Neural progenitor cell (in vitro differentiated cells): ENCODE results near the gene PABPC3.

Experiments used
- CTCF ChIP-seq: fragments of 200-600 bp; sonication (generic); IDR thresholded peaks from 2 replicates; pipeline ENCODE4 v1.5.1; 2017; ENCODE audit warnings: antibody characterized with exemption, mild to moderate bottlenecking
- EZH2 ChIP-seq: fragments of 200-600 bp; sonication (generic); IDR thresholded peaks from 2 replicates; pipeline ENCODE4 v1.6.1; 2017; ENCODE audit warnings: antibody characterized with exemption, mild to moderate bottlenecking, moderate library complexity

DNA sequence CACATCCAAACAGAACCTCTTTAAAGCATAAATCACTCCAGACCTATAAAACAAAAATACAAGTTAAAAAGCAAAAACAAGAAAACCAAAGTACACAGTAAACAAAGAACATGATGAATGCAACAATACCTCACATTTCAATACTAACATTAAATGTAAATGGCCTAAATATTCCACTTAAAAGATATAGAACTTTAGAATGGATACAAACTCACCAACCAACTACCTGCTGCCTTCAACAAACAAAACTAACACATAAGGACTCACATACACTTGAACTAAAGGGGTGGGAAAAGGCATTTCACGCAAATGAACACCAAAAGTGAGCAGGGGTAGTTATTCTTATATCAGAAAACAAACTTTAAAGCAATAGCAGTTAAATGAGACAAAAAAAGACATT is 44.9 kb upstream of the PABPC3 start:
- TF ChIP-seq CTCF, result no peak
- no peak for TF ChIP-seq EZH2
